ENCODE data around the gene ZNF174. TPM values are rescaled to one million over a fixed set of nuclear protein-coding genes. Genes with fewer than 3 reads are reported as not detected.
A peak's percentile ranks its signal among the peaks of the same experiment; 100 is the strongest.

The ZNF174 gene
- total RNA-seq, 1 donor from 2014 or later: 20.7 TPM

DNA sequence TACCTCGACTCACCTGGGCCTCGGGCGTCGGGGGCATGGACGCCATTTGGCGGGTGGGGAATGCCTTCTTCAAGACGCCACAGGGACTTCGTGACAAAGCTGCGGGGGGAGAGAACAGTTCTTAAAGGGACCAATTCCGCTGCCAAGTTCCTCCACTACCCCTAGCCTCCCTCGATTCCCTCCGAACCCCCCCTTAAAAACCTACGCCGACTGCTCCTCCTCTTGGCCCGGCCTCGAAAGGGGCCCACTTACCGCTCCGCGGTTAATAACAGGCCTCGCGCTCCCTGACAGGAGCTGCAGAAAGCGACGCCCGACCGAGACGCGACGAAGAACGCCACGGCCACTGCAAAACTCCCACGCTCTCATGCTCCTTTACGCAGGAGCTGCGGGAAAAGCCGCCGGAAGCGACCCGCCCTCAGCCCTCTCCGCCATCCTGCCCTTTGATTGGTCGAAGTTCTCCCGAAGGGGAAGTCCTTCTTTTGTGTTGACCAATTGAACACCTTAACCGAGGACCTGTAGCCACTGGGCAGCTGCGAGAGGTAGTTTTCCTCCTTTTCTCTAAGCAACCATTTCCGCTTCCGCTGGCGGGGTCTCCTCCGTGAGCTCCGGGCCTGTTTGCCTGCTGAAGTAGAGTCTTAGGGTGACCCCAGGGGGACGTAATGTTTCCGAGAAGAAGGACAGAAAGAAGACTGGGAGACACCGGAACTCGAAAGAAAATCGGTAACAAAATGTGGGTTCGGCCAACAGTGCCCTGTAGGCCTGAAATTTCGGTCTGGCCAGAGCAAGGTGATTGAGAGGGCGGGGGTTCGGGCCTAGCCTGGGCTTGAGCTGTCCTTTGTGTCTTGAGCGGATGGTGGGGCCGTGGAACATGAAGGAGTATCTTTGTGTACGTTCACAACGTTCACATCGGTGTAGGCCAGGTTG is 42.4 kb downstream of the ZNF174 start, which contains the start of the genes NAA60 and ZNF597:
NAA60 (plus strand) TSS at position 573 of the 924 bp plus-strand sequence. CDS start 32,548 bp downstream, outside the sequence.
ZNF597 (minus strand) TSS at position 397 of the 924 bp plus-strand sequence; CDS start at position 46, 351 bp downstream.
- DNase-seq (ENCODE audit: low read depth): peak; percentile 94

GRCh38 chr16:3444032-3444388 is 43.0 kb downstream of the ZNF174 start:
- DNase-seq (ENCODE audit: low read depth): peak; percentile 76

DNA sequence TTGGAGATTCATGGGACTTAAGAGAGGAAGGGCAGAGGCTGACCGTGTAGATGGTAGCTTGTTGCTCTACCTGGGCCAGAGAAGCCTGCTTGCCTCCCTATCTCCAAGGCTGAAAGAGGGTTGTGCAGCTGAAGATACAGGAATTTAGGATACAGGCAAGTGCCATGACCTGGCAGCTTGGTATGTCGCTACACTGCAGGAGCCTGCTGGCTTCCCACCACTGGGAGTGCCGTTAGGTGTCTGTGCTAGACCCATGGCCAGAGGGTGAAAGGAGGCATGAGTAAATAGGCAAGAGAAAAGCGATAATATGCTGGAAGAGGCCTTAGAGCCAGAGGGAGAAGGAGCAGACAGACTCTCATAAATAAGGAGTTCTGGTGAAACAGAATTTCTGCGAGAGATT is 53.1 kb downstream of the ZNF174 start:
- DNase-seq (ENCODE audit: low read depth): peak; percentile 28

DNA sequence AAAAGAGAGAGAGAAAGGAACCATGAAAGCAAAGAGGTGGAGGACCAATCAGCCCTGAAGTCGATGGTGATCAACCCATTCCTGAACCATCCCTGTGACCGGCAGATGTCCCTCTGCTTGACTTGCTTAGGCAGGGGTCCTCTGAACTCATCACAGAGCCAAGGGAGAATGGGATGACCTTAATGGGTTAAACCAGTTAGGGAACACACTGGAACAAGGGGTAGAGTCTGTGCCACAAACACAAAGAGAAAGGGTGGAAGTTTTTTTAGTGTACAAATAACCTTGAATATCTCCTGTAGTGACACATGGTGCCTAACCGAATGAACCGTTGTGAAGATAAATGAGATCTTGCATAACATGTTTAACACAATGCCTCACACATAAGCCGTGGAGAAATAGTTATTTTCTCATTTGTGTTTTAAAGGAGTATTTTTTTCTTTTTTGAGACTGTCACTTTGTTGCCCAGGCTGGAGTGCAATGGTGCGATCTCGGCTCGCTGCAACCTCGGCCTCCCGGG is 53.7 kb downstream of the ZNF174 start:
- DNase-seq (ENCODE audit: low read depth): no peak

DNA sequence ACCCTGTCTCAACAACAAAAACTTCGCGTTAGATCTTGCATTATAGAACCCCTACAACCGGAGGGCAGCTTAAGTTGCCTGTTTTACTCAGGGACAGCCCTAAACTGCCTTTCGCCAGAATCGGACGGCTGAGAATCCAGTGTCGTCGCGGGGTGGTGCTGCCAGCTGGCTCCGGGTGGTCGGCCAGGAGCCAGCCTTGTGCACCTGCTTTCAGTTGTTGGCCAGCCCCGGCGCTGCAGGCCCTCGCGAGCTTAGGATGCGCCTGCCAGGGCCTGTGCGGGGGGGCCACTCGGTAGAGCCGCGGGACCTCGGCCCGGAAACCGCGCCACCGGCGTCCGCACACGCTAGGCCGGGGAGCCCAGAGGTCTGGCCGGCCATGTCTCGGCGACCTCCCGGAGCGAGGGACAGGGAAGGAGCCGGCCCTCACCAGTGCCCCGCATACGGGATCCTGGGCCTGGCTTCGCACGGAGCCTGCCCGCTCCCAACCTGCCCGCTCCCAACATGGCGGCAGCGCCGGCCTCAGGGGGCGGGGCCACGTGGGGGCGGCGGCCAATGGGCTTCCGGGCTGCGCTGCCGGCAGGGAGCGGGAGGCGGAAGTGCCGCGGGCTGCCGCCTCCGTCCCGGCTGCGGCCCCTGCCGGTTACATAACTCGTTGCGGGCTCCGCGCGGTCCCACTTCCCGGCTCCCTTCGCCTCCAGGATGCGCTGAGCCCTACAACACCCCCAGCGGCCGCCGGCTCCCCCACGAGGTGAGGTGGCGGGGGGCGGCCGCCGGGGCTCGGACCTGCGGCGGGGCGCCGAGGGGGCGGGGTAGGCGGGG is 56.6 kb downstream of the ZNF174 start:
- peak; percentile 96 for DNase-seq (ENCODE audit: low read depth)

DNA sequence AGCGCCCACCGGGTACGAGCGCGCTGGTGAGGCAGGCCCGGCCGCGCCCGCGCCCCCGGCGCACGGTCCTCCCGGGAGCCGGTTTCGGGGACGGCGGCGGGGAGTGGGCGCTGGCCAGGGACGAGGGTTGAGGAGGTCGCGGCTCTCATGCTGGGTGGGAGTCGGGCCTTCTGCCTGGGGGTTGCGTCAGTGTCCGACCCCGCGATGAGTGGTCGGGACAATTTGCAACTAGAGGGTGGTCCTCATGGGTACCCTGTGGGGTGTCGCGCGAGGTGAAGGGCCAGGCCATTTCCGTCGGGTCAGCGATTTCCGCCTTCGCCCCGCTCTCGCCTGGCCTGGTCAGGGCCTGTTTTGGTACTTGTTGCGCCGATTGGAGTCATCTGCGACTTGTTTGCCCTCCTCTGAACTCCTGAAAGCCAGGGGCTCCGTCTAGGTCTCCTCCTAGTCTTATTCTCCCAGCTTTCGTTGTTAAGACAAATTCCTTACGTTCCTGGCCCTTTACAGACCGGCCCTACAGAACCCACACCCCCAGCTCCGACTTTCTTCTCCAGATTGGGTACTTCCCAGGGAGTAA is 57.4 kb downstream of the ZNF174 start:
- DNase-seq (ENCODE audit: low read depth): peak; percentile 35

- DNase-seq (ENCODE audit: low read depth): peak; percentile 24
These were observed 57.9 kb downstream of the ZNF174 start for GRCh38 chr16:3458852-3459361.

Other genes with a start within 250 kb of the ZNF174 start
- not detected in 2 replicates for gene OR1F1, start 213.0 kb upstream of the ZNF174 start, total RNA-seq
- 8.6 and 9.2 TPM in 2 replicates for gene ZNF200, start 166.1 kb upstream of the ZNF174 start, total RNA-seq
- 0.37 and 0.99 TPM in 2 replicates for gene MEFV, start 144.6 kb upstream of the ZNF174 start, total RNA-seq
- 36.2 and 48.2 TPM in 2 replicates for gene ZNF263, start 117.7 kb upstream of the ZNF174 start, total RNA-seq
- 4.5 and 8.4 TPM in 2 replicates for gene TIGD7, start 95.8 kb upstream of the ZNF174 start, total RNA-seq
- gene ZNF75A, start 95.7 kb upstream of the ZNF174 start, total RNA-seq: 19.5 and 22.3 TPM in 2 replicates
- gene OR2C1, start 45.3 kb upstream of the ZNF174 start, total RNA-seq: 0.88 TPM in 1 of 2 replicates, not detected in the other
- gene ZSCAN32, start 211 bp upstream of the ZNF174 start, total RNA-seq: 13.4 and 20.4 TPM in 2 replicates
- 2.2 and 2.9 TPM in 2 replicates for gene ZNF597, start 42.3 kb downstream of the ZNF174 start, total RNA-seq
- 16.0 and 22.2 TPM in 2 replicates for gene NAA60, start 42.5 kb downstream of the ZNF174 start, total RNA-seq
- not detected in 2 replicates for gene C16orf90, start 94.3 kb downstream of the ZNF174 start, total RNA-seq
- 26.6 and 29.3 TPM in 2 replicates for gene CLUAP1, start 99.8 kb downstream of the ZNF174 start, total RNA-seq
- gene NLRC3, start 176.2 kb downstream of the ZNF174 start, total RNA-seq: not detected in 2 replicates
- gene SLX4, start 210.4 kb downstream of the ZNF174 start, total RNA-seq: 3.7 and 6.5 TPM in 2 replicates